ENCODE data around the gene NT5DC1.
"Not testable (repeated sequence)": the region's sequence is repeated elsewhere in the genome, so short reads cannot be mapped to it uniquely, and the experiment has no call there.

The NT5DC1 gene

DNA sequence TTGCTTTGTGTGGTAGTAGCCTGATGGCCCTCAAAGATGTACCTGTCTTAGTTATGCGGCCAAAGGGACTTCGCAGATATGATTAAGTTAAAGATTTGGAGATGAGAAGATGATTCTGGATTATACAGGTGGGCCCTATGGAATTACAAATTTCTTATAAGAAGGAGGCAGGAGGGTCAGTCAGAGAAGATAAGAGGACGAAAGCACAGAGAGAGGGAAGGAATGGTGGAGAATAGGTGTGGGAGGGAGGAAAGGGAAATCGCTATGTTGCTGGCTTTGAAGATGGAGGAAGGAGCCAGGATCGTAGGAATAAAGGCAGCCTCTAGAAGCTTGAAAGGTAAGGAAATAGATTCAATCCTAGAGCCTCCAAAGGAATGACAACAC lies 180.3 kb downstream of the NT5DC1 start:
- no peak for DNase-seq

DNA sequence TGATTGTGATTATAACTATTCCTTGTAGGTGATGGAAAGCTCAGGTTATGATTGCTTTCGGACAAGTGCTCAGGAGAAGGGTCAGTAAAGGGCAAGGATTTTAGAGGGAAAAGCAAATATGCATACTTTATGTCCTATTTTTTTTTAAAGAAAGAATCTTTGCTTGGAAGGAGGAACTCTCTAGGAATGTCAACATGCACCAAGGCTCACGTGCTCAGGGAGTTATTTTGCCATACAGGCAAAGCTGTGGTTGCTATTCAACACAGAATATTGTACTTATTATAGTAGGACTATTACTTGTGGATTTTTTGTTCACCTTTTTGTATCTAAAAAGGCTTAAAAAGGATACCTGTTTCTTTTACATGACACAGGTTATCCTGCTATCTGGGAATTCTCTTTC lies 182.0 kb downstream of the NT5DC1 start:
- DNase-seq, result no peak

DNA sequence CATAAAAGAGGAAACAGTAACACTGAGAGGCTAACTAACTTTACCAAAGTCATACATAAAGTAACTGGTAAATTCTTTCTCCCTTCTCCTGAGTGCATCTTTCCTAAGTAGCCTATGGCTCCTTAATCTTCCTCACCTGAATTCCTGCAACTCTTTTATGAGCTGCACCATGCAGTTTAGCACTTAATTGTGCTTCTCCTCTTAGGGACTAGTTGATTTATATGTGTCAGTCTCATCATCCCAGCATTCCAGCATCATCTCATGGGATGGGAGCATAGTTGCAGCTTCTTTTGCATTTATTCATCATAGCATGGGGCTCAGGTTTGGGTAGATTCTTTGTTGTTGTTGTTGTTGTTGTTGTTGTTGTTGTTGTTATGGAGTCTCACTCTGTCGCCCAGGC lies 182.5 kb downstream of the NT5DC1 start:
- no peak for DNase-seq

DNA sequence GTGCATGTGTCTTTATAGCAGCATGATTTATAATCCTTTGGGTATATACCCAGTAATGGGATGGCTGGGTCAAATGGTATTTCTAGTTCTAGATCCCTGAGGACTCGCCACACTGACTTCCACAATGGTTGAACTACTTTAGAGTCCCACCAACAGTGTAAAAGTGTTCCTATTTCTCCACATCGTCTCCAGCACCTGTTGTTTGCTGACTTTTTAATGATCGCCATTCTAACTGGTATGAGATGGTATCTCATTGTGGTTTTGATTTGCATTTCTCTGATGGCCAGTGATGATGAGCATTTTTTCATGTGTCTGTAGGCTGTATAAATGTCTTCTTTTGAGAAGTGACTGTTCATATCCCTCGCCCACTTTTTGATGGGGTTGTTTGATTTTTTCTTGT lies 184.3 kb downstream of the NT5DC1 start:
- not testable (repeated sequence) for DNase-seq

DNA sequence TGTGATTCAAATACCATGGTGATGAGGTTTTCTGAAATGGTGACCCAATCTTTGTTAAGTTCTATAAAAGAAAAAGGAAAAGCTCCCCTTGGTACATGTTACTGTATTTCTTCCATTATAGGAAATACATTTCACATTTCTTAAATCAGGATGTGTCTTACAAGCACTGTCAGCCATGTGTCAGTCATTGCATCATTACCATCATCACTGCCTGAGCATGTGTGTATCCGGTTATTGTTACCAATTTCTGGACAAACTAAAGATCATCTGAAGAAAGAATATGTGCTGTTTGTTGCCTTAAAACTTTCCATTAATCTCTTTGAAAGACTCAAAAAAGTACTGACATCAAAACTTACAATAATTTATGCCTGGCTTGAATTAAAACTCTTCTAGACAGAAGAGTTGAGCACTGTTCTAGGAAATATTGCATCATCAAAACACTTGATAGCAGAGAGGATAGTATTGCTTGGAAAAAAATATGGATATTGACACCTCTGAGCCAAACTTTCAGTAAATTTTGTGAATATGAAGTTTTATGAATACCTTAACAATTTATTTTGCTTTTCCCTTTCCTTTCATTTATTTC lies 186.2 kb downstream of the NT5DC1 start:
- DNase-seq, result no peak

DNA sequence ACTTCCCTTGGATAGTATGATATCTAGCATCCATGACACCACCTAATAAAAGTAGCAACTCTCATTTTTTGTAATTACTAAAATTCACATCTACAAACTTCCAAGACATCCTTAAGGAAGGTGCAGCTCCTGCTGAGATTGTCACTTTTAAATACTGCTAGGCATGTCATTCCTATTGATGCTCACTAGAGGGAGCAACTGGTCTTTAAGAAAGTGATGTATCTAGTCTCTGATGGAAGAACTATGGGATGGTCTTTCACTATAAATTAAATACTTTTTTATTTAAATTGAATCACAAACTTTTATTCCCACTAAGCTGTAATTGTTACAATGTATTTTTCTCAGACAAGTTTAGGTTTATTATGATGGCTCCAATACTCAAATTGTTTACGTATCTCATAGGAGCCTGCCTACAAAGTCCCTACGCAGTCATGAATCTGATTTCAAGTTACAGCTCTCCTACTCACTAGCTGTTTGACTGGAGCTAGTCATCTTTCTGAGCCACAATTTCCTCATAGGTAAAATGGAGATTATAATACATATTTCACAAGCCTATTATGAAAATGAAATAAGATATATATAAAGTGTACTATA lies 187.1 kb downstream of the NT5DC1 start:
- DNase-seq, result no peak

DNA sequence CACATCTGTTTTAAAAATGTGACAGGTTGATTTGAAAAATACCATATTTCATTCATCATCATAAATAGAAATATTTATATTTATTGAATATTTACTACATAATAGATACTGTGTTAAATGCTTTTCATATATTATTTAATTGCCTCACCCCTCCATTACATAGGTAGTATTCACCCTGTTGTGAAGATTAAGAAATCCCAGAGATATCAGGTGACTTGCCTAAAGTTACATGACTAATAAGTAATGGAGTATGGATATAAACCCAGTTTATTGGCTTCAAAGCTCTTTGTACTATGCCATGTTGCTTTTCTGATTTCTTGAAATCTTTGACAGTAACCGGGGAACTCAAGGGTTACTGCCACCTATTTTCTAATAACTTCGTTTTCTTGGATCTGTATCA lies 189.2 kb downstream of the NT5DC1 start:
- no peak for DNase-seq

DNA sequence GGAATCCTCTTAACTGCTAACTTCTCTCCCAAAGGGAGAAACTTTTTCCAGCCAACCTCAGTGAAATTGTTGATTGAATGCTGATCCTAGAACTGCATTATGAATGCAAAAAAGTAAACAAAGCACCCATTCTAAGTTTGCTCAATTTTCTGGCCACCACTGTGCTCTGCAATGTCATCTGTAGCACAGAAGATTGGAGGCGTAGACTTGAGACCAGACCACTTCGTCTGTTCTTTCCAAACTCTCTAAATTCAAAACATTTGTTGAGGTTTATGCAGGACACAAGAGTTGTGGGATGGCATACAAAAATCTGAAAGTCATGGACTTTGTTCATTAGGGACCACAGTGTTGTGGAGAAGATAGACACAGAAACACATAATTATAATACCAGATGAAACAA lies 190.1 kb downstream of the NT5DC1 start:
- DNase-seq, result no peak

DNA sequence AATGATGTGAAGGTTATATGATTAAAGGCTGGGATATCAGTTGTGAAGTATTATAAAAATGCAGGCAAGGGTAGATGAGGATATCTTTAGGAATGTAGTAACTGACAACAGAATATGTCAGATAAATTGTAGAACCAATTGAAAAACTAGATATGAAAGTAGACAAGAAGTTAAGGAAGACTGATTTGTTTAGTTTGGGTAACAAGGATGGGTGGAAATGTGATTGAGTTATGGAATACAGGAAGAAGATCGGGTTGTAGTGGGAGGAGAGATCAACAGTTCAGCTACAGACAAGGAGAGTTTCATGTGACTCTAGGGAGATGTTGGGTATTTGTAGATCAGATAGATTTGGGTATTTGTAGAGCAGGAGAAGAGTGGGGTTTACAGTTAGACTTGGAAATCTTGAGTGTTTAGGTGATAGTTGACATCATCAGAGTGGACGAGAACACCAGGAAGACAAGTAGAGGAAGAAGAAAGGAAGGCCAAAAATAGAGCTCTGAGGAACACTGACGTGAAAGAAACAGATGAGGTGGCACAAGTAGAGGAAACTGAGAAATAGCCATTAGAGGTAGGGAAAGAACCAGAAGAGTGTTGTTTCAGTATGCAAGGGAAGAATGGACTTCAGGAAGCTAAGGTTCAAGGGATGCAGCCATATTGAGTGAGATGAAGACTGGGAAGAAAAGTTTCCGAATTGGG lies 191.2 kb downstream of the NT5DC1 start:
- DNase-seq, result no peak

DNA sequence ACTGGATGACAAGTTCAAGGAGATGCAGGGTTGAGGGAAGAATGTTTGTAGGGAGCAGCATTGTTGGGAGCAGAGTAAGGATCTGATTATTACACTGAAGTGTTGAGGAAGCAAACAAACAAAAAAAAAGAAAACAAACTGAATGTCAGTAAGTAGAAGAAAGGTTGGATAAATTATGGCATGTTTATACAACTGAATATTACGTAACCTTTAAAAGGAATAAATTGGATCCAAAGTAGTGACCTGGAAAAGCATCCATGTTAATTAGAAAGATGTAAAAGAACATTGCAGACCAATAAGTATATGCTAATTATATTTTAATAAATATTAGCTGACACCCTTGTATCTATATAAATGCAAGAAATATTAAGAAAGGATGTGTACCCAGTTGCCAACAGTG lies 191.9 kb downstream of the NT5DC1 start:
- DNase-seq, result no peak

DNA sequence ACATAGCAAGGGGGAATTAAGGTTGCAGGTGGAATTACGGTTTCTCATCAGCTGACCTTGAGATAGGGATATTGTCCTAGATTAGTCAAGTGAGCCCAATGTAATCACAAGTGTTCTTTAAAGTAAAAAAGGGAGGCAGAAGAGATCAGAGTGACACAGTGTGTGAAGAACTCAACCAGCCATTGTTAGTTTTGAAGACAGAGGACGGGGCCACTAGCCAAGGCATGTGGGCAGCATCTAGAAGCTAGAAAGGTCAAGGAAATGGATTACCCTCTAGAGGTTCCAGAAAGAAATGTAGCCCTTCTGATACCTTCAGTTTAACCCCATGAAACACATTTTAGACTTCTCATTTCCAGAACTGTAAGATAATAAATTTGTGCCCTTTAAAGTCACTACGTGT lies 197.6 kb downstream of the NT5DC1 start:
- DNase-seq, result no peak

DNA sequence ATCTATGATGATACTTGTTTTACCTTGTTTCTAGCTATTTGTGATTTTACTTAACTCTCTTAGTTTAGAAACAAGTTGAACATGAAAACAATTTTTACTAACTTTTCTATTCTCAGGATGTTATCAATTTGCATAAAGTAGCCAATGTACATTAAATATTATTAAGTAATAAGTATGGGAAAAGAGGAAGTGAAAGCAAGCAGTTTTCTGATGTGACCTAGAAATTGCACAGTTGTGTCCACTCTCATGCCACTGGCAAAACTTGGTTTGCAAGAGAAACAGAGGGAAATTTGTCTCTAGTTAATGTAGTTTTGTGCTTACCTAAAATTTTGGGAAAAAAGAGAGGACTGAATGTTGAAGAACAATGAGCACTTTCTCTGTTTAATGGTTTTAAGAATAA lies 198.3 kb downstream of the NT5DC1 start:
- no peak for DNase-seq

Data from activated T-cell treated with anti-CD3 and anti-CD28 coated beads, Interleukin-2, amount 50 U/mL, for 1 hour (primary cell).